ENCODE data around the gene ZACN.
A peak's percentile ranks its signal among the peaks of the same experiment; 100 is the strongest.

ZACN gene

DNA sequence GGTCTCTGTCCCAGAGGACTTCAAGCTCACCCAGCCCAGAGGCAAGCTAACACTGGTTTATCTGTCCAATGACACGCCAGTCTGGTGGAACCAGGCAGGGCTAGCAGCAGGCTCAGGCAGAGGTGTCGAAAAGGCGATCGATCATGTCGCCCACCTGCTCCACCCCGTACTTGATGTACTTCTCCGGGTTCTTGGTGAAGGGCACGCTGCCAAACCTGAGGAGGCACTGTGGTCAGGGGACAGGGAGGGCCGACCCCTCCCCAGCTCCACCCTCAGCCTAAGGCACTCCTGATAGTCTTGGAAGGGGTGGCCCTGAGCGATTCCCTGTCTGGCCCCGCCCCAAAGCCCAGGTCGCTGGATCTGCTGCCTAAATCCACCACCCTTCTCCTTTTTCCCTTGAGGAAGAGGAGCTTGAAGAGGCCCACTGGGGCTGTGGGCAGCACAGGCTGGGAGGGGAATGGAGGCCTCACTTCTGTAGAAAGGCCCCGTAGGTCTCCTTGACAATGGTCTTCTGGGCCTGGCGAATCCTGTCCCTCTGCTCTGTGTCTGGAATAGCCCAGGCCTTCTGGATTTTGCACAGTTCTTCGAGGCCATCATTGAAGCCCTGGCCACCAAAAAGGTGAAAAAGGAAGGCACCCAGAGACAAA is 4.7 kb downstream of the ZACN start:
- DNase-seq, result no peak

DNA sequence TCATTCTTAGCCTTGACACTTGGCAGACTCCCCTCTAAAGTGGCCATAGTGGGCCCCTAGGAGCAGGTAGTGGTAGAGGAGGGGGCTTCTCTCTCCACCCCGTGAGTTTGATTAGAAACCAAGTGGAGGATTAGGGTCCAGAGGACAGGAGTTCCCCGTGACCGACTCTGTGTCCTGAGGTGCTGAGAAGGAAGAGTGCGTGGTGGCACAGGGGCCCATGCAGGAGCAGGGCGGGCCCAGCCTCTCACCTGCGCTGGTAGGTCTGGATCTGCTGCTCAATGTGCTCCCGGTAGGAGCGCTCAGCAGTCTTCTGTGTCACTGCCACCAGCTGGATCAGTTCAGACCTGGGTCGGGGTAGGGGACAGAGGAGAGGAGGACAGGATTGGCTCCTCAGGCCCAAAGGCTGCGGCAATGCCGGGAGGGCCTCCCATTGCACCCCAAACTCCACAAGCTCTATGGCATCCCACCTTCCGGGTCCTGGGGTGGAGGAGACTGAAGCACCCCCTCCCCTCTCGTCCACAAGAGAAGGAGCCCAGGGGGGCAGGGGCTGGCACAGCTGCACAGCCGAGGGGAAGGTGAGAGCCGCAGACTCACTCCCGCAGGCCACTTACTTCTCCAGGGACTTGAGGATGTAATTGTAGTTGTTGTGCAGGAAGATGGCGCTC is 6.2 kb downstream of the ZACN start:
- DNase-seq, result no peak

DNA sequence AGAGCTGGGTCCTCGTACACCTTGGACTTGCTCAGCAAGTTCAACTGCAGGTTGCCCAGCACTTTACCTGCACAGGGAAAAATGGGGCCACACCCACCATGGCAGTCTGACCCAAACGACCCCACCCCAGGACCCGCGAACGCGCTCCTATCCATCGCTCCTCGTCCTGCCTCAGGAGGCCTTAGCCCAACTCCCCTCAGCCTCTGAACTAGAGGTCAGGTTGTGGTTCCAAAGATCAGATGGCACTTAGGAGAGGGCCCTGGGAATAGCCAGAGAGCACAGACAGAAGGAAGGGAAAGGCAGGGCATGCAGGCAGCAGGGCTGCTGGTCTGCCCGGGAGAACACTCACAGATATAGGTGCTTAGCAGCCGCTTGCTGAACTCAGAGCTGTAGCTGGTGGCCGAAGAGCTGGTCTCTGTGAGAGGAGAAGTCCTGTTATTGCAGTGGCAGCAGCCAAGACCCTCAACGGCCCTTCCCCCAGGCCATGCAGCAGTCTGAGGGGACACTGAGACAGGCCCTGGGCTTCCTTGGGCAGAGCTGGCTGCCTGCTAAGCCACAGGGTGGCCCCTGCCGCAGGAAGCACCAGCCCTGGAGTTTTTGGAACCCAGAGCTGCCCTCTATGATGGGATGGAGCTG is 6.9 kb downstream of the ZACN start:
- no peak for DNase-seq

DNA sequence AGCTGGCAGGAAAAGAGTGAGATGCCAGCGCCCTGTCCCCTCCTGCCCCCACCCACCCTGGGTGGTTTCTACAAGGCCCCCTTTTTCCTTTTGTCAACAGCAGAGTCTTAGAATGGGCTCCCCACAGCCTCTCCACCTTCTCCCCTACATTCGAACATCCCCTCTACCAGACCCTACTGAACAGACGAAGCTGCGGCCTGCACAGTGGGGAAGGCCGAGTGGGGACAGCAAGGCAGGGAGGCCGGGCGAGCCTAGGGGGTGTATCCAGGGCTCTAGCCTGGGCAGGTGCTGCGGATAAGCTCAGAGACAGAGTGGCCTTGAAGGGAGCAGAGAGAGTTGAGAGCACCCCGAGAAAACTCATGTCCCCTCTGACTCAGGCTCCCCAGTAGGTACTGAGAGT is 7.4 kb downstream of the ZACN start:
- no peak for DNase-seq

DNA sequence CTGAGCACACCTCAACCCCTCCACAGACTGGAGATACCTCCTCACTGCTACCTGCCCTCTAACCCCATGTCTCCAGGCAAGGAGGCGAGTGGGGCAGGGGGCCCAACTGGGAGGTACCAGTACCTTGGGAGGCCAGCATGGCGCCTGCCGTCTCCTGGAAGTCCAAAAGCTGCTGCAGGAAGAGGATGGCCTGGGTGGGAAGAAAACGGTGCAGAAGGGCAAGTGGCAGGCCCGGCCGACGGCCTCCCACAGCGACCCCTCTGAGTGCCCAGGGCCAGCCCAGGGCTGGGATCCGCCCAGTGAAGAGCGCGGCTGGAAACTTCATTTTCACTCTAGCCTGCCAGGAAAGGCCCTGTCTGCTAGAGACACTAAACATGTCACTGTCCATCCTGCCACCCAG is 8.5 kb downstream of the ZACN start:
- DNase-seq, result no peak

DNA sequence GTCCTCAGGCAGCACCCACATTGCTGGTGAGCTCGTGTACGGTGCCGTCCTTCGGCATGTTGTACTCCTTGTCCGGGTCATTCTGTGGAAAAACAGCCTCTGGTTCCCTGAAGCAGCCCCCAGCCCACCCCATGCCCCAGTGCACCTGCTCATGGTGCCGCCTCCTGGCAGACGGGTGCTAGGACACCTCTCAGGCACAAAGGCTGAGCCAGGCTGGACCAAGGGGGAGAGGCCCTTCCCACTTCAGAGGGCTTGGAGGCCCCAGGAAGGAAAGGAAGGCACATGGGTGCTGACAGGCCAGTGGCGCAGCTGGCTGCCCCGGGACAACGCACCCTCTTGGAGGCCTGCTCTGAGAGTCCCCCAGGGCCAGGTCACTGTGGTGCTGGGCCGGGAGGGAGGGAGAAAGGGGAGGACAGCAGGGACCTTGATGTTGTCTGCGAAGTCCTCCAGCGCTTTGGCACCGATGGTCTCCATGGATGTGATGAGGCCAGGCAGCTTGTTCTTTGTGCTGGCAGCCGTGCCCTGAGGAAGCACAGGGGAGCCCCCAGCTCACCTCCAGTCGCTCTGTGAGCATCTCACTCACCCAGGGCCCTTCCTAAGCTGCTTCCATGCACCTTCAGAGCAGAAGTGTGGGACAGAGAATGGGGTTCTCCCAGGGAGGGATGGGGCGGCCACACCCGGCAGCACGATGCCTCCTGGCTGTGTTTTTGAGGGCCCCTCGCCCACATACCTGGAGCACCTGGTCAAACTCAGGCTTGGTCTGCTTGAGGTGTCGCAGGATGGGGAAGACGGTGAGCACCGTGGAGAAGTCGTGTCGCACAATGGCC is 9.3 kb downstream of the ZACN start:
- DNase-seq, result no peak

DNA sequence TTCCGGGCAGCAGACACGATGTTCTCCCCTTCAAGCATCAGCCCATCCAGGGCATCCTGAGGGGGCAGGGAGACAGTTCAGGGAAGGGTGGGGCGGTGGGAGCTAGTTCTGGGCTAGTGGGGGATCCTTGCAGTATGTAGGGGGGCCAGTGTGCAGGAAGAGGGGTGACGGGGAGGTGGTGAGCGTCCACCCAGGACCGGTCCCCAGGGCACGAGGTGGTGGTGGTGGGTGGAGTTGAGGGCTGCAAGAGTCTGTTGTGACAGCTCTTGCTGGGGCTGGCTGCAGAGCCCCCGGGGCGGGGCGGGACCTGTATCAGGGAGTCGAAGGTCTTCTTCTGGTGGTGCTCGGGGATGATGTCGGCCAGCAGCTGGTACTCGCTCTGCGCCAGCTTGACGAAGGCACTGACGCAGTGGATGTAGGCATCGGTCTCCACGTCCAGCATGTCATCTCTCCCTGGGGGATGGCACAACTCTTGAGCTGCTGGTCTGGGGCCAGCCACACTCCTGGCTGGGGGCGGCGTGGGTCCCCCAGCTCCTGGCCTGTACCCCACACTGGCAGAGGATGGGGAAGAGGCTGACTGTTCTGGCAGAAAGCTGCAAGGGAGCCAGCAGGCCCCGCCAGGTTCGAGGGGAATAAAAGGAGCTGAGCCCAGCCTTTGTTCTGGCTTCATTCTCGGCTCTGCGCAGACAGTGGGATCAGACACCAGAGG is 10.0 kb downstream of the ZACN start:
- no peak for DNase-seq

DNA sequence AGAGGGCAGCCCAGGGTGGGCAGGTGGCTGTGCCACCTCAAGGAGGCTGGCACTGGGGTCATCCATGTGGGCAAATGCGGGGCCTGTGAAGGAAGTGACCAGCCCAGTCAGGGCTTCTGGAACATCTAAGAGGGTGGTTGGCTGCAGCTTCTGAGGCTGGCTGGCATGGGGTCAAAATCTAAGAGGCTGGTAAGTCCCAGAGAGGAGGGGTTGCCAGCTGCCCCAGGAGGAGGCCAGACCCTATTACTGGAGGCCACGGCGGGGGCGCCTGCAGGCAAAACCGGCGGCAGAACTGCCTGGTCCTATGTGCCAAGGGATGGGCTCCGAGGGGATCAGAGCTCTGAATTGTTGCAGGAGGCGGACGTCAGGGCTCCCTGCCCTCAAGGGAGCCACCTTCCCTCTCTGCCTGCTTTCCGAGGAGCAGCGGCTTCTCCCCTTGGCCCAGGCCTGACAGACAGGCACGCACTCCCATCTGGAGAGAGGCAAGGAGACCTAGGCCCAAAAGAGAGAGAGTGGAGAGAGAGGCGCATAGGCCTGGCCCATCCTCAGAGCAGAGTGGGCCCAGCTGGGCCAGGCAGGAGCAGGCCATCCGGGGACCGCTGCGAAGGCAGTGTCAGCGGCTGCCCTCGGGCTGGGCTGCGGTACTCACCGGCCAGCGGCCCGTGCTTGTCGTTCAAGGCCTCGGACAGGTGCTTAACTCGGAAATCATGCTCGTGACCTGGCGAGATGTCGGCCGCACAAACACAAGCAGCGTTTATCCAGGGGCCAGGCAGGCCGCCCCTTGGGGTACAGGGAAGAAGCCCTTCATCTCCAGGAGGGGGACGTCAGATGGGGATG is 10.9 kb downstream of the ZACN start:
- DNase-seq, result no peak

DNA sequence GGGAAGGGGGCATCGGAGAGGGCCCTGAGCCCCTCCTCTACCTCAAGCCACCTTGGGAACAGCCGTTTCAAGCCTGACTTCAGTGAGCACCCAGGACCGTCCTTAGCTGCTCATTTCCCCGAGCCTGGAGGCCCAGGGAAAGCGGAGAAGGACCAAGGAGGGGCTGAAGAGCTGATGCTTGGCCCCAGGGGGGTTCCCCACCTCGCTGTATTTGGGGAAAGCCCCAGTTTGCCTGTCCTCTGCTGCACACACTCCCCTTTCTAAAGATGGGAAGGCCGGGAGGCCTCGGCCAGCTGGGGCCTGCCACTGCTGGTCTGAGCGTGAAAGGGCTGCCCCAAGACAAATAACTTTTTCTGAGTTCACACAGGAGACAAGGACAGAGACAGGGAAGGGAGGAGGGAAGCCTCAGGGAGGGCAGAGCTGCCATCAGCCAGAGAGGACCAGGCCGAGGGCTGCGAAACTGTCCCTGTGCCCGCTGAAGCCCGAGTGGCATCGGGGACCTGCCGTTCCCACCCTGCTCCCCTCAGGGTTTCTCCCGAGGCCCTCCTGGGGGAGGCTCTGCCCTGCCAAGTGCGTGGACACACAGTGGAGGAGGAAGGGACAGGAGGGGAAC is 11.6 kb downstream of the ZACN start:
- DNase-seq, result no peak

DNA sequence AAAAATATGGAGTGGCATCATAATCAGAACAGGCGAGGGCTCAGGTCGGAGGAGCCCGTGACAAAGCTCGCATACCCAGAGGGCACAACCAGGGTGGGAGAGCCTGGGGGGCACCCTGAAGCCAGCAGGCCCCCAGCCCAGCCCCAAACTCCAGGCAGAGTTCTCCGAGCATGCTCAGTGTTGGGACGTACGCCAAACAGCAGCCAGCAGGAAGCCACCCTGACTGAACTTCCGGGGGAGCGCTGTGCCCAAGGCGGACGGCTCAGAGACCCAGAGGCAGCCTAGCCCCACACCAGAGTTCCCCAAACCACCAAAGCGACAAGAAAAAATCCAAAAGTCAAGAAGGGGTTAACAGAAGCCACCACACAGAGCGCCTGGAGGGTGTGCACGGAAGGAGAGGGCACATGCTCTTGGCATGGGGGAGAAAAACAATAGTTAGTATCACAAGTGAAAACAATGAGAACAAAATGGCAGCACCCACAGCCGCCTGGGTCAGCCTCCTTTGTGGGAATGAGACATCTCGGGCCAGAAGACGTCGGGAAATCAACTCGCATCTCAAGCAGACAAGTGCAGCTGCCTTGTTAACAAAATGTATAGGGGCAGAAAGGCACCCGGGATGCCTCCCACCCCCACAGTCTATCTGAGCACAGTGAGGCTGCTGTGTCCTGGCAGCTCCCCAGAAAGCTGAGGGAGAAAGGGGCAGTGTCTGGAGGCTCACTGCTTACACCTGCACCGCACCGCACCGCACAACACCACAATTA is 12.7 kb downstream of the ZACN start:
- no peak for DNase-seq

DNA sequence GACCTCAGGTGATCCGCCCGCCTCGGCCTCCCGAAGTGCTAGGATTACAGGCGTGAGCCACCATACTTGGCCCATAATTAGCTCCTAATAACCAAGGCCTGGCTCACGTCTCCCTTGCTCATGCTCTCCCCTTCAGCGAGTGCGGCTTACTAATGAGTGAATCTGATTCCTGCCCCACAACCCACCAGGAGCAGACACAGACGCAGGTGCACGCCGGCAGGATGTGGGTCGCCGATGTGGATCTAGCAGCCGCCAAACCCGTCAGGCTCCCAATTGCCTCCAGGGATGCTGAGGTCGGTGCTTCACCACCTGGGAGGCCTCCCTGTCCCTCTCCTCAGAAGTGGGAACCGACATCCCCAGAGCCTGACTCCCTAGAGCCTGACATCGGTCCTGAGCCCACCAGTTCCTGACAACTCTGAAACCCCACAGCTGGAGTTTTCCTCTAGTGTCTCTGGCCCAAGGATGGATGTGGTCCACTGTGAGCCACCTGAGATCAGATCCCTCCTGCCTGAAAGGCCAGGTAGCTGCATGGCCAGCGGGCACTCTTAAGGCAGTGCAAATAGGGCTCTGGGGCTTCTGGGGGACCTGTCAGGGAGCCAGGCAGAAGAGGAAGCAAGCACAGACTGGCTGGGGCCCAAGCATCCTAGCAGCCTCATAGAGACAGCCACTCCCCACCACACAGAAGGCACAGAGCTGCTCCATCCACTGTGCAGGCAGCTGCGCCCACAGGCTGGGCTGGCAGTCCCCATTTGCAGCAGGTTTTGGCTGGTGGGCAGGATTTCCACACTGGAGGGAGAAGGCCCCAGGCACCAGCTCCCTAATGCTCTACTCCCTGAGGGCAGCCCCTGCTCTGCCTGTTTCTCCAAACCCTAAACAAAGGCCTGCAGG is 13.8 kb downstream of the ZACN start:
- no peak for DNase-seq

DNA sequence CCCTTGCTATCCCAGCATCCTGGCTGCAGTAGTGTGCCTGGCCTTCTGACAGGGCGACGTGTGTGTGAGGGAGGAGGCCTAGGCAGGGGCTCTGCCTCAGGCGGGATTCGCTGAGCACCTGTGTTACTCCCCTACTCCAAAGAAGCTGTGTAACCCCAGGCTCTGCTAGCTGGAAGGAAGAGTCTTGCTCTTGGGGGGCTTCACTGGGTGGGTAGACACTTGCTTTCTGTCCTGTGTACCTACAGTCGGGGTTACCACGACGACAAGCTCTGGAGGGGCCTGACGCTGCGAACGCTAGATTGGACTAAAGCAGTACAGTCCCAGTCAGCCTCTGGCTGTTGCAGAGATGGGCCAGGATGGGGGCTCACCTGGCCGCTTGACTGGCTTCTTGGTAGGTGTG is 15.1 kb downstream of the ZACN start:
- DNase-seq, result no peak

DNA sequence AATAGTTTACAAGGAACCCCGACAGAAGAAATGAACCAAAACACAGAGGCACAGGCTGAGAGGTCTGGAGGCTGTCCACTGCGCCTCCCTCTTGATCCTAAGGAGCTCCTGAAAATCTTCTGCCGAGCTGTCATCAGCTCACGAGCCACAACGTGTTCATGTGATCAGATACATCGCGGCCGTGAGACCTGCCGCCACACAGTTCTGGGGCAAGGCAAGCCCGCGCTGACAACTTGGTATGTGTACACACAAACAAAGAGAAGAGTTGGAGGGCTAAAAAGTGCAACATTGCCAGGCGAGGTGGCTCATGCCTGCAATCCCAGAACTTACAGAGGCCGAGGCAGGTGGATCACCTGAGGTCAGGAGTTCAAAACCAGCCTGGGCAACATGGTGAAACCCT is 17.0 kb downstream of the ZACN start:
- DNase-seq, result no peak

DNA sequence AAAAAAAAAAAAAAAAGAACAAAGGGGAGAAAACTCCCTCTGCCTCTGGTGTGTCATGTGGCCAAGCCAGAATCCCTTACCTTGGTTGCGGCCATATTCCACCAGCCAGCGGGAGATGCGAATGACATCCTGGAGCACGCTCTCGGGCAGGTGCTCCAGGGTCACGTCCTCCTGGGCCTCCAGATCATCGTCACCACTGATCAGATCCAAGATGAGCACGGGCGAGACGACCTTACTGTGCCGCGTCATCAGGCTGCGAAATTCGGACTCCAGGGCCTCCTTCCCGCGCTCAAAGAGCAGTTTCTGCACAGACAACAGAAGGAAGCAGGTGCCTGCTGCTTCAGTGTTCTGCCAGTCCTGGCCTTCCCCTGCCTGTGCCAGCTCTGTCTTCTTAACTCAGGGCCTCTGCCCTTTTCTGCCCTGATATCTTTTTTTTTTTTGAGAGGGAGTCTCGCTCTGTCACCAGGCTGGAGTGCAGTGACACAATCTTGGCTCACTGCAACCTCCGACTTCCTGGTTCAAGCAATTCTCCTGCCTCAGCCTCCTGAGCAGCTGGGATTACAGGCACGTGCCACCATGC is 18.8 kb downstream of the ZACN start:
- no peak for DNase-seq

DNA sequence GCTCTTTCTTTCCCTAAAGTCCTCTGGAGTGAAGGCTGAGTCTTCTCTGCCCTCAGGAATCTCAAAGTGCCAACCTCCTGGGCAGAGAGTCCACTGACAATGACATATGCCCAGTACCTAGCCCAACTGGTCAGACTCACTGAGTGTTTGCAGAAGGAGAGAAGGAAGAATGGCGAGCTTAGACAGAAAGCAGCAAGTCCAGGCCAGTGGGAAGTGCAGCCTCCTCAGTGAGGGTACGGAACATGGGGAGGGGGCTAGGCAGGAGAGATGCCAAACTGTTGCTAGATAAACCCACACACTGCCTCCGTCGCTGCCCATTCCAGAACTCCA is 23.9 kb downstream of the ZACN start:
- DNase-seq, result no peak

DNA sequence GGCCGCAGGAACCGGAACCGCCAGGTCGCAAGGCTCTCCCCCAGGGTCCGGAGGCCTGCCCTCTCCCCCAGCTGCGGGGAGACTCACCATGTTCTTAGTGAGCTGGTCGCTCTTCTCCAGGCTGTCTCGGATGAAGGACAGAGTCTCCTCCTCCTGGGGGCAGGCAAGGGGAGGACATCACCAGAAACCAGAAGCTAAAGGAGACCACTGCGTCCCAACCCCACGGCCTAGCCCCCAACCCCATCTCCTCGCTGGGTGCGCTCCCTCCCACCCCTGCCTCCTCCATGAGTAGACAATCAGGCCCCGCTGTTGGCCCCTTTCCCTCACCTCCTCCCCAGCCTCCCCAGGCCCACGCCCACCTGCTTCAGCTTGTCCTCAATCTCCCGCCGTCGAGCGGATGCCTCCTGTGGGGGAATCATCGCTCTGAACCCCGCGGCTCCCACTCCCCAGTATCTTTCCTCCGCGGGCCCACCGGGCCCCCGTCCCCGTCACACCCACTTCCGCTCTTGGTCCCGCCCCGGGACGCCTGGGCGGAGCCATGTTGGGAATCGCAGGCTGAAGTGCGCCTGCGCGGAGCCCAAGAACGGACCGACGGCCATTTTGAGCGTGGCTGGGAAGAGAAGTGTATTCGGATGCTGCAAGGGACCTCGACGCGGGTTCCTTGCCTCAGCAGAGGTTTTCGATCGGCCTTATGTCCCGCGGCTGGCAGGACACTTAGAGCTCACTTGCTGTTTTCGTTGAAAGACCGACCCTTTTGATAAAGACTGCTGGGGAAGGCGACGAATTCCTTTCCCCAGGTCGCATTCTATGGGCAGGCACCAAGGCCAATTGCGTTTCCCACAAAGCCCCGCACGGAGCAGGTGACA is 24.5 kb downstream of the ZACN start, which contains the start of gene EXOC7:
Gene EXOC7 (minus strand): TSS at position 514 of the 866 bp plus-strand sequence. CDS start 95 bp downstream, at position 419.
- peak; percentile 96 for DNase-seq

DNA sequence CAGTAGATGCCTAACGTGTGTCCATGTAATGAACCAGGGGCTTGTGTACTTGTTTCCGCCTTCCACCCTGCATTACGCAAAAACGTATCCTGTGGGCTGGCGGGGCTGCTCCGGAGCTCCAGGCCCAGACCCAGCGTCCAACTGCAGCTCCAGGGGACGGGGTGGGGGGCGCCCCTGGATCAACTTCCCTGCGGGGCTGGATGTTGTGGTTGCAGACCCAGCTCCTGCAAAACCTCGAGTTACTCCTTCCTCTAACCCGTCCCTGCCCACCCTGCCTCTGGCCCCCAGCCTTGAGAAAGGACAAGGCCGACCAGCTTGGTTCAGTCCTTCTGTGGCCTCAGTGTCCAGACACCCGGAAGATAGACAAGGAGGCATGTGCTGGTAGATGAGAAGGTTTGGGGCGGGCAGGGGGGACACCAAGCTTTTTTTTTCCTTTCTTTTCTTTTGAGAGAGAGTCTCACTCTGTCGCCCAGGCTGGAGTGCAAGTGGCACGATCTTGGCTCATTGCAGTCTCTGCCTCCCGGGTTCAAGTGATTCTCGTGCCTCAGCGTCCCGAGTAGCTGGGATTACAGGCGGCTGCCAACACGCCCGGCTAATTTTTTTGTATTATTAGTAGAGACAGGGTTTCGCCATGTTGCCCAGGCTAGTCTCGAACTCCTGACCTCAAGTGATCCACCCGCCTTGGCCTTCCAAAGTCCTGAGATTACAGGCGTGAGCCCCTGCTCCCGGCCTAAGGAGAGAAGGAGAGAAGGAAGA is 25.3 kb downstream of the ZACN start:
- DNase-seq, result no peak

DNA sequence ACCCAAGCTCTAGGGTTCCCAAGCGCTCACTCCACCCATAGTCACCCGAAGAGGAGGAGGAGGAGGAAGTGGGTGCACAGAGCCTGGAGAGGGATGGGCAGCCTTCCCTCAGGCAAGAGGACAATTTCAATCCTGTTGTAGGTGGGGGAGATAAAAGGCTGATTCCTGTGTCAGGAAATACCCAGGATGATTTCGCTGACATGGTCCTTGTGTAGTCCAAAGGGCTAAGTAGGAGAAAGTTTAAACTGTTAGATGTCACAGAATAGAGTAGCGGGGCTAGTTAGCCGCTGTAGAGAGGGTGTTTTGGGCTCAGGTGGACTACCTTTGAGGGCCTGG is 25.9 kb downstream of the ZACN start:
- DNase-seq, result no peak

Data from activated CD4-positive, alpha-beta T cell treated with anti-CD3 and anti-CD28 coated beads, Interleukin-2, Interleukin-6, amounts not matched to agents 100 ng/mL and 50 ng/mL, durations not matched to agents 16 hours and 8 hours (primary cell).